Skin of body (tissue), 2 donors: ENCODE results near the gene NACAD. TPM values are rescaled to one million over a fixed set of nuclear protein-coding genes. Genes with fewer than 3 reads are reported as not detected.
"Not testable (repeated sequence)": the region's sequence is repeated elsewhere in the genome, so short reads cannot be mapped to it uniquely, and the experiment has no call there.

Source experiments
- DNase-seq: peaks from one replicate; lab custom pipeline; 2025; lab: John Stamatoyannopoulos, UW
- total RNA-seq: library from RNA; depleted of rRNA; stranded (reverse); fragments of >200 nt; gene quantifications from one replicate; pipeline ENCODE4 v1.2.3, GENCODE V29; 2014

NACAD gene
- total RNA-seq, 1 donor from 2014 or later: 1.4 TPM

- DNase-seq: no peak
Measured at GRCh38 chr7:45060295-45060694, 28.5 kb downstream of the NACAD start.

- no peak for DNase-seq
Measured at GRCh38 chr7:45057878-45058277, 30.9 kb downstream of the NACAD start.

- no peak for DNase-seq
Measured at GRCh38 chr7:45055594-45056219, 33.1 kb downstream of the NACAD start.

GRCh38 chr7:45055016-45055415, 33.8 kb downstream of the NACAD start:
- no peak for DNase-seq

- no peak for DNase-seq
Measured at GRCh38 chr7:45054442-45054841, 34.3 kb downstream of the NACAD start.

- DNase-seq: no peak
Measured at GRCh38 chr7:45053941-45054340, 34.8 kb downstream of the NACAD start.

GRCh38 chr7:45053401-45053800, 35.4 kb downstream of the NACAD start:
- DNase-seq: no peak

GRCh38 chr7:45052011-45052410, 36.8 kb downstream of the NACAD start:
- no peak for DNase-seq

GRCh38 chr7:45050198-45050597, 38.6 kb downstream of the NACAD start:
- DNase-seq: no peak

- DNase-seq: no peak
Measured at GRCh38 chr7:45048748-45049147, 40.0 kb downstream of the NACAD start.

- no peak for DNase-seq
Measured at GRCh38 chr7:45044338-45044737, 44.4 kb downstream of the NACAD start.

GRCh38 chr7:45039106-45039505, 49.7 kb downstream of the NACAD start:
- DNase-seq: no peak

GRCh38 chr7:45037876-45038275, 50.9 kb downstream of the NACAD start:
- DNase-seq: no peak

GRCh38 chr7:45036796-45037195, 52.0 kb downstream of the NACAD start:
- DNase-seq: no peak

GRCh38 chr7:45036317-45036716, 52.5 kb downstream of the NACAD start:
- no peak for DNase-seq

- DNase-seq: no peak
Measured at GRCh38 chr7:45035893-45036292, 52.9 kb downstream of the NACAD start.

GRCh38 chr7:45035371-45035770, 53.4 kb downstream of the NACAD start:
- no peak for DNase-seq

- DNase-seq: not testable (repeated sequence)
Measured at GRCh38 chr7:45034710-45035109, 54.1 kb downstream of the NACAD start.

- no peak for DNase-seq
Measured at GRCh38 chr7:45033931-45034290, 54.9 kb downstream of the NACAD start.

GRCh38 chr7:45033261-45033930, 55.4 kb downstream of the NACAD start:
- no peak for DNase-seq

- no peak for DNase-seq
Measured at GRCh38 chr7:45032421-45032820, 56.3 kb downstream of the NACAD start.

- no peak for DNase-seq
Measured at GRCh38 chr7:45031829-45032228, 56.9 kb downstream of the NACAD start.
